Prostate gland (tissue), 2 donors: Measurements from ENCODE around the gene PTRH1. TPM values are rescaled to one million over a fixed set of nuclear protein-coding genes. Genes with fewer than 3 reads are reported as not detected.

Experiments
- DNase-seq: peaks from one replicate; pipeline ENCODE4 v3.0.0-alpha.2; 2019; ENCODE audit warnings: low spot score
- H3K27ac ChIP-seq, 2 donors: fragments of 200-600 bp; sonication (generic); 2 replicates each; pipeline ENCODE4 v1.5.1; 2017 to 2019
- H3K27me3 ChIP-seq: fragments of 200-600 bp; sonication (generic); replicated peaks from 2 replicates; pipeline ENCODE4 v1.5.1; 2019; ENCODE audit not compliant: insufficient read depth
- H3K36me3 ChIP-seq, 2 donors: fragments of 200-600 bp; sonication (generic); 1 replicate in 1 of 2; 2 replicates in 1 of 2; pipeline versions ENCODE4 v1.5.1 to v1.8.1; 2017 to 2019
- H3K4me1 ChIP-seq: fragments of 200-600 bp; sonication (generic); replicated peaks from 2 replicates; pipeline ENCODE4 v1.5.1; 2019
- H3K4me3 ChIP-seq, 2 donors: fragments of 200-600 bp; sonication (generic); 2 replicates each; pipeline ENCODE4 v1.5.1; 2017 to 2019
- H3K9me3 ChIP-seq: fragments of 200-600 bp; sonication (generic); 2 replicates; pipeline ENCODE4 v1.5.1; 2017
- POLR2A ChIP-seq: fragments of 450-650 bp; IDR thresholded peaks from one replicate; pipeline ENCODE4 v1.6.1; 2016; ENCODE audit warnings: antibody characterized with exemption, mild to moderate bottlenecking
- POLR2AphosphoS5 ChIP-seq: sonication (generic); formaldehyde crosslinking; IDR thresholded peaks from one replicate; pipeline ENCODE4 v1.6.1; 2017; ENCODE audit warnings: antibody characterized with exemption
- WGBS: methylation state at CpG from one replicate; pipeline ENCODE4 v1.1.5; 2018; 5-methylcytosine and 5-hydroxymethylcytosine counted together
- intact Hi-C: fragments of 100-400 bp; cut with DNase I; formaldehyde crosslinking; loops from one replicate; pipeline ENCODE4 v1.14.2; 2022
- total RNA-seq, 2 donors: library from RNA; depleted of rRNA; stranded (reverse); fragments of >200 nt; gene quantifications; one replicate each; pipeline ENCODE4 v1.1.0, GENCODE V29; 2016
- TF ChIP-seq, protein P1 (sequence below), 4 experiments: fragments of 200-600 bp in 2 of 4; fragments of 450-650 bp in 2 of 4; sonication (generic) in 2 of 4; IDR thresholded peaks; 1 replicate in 3 of 4; 2 replicates in 1 of 4; pipeline ENCODE4 v1.5.1; 2016 to 2019; ENCODE audit warnings: antibody characterized with exemption in 4 of 4, mild to moderate bottlenecking in 2 of 4, moderate library complexity in 2 of 4

The PTRH1 gene
- total RNA-seq, 2 donors from 2014 or later: 25.4 to 28.6 TPM

DNA sequence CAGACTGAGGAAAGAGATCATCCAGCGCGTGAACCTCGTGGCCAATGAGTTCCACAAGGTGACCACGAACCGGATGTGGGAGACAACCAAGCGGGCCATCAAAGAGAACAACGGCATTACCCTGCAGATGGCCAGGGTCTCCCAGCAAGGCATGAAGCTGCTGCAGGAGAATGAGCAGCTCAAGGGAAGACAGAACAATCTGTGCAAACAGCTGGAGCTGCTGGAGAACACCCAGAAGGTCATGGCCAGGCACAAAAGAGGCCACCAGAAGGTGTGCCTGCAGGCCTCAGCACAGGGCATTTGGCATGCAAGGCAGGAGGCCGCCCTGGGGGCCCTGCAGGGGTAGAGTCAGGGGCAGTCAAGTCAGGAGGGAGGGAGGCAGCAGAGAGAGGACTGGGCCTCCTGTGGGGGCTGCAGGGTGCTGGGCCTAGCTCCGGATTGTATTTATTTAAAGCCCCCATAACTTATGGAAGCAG is 4.2 kb downstream of the PTRH1 start:
- TF ChIP-seq POLR2AphosphoS5: no peak
- TF ChIP-seq, protein P1, sequence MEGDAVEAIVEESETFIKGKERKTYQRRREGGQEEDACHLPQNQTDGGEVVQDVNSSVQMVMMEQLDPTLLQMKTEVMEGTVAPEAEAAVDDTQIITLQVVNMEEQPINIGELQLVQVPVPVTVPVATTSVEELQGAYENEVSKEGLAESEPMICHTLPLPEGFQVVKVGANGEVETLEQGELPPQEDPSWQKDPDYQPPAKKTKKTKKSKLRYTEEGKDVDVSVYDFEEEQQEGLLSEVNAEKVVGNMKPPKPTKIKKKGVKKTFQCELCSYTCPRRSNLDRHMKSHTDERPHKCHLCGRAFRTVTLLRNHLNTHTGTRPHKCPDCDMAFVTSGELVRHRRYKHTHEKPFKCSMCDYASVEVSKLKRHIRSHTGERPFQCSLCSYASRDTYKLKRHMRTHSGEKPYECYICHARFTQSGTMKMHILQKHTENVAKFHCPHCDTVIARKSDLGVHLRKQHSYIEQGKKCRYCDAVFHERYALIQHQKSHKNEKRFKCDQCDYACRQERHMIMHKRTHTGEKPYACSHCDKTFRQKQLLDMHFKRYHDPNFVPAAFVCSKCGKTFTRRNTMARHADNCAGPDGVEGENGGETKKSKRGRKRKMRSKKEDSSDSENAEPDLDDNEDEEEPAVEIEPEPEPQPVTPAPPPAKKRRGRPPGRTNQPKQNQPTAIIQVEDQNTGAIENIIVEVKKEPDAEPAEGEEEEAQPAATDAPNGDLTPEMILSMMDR (IDR thresholded peaks at IDR 0.05): no peak
- no peak for TF ChIP-seq POLR2A
- Histone ChIP-seq H3K36me3 (no peaks in the 10 kb centered on the region), H3K27me3 (no peaks in the 10 kb centered on the region), H3K27ac (no peak overlapping the region), H3K9me3 (no peaks in the 10 kb centered on the region), H3K4me3 (no peak overlapping the region), H3K4me1 (no peaks in the 10 kb centered on the region)
- DNase-seq: no peak
- 79% methylated on average over 9 of the region's 9 CpGs for WGBS
- intact Hi-C loops: no loop called here

DNA sequence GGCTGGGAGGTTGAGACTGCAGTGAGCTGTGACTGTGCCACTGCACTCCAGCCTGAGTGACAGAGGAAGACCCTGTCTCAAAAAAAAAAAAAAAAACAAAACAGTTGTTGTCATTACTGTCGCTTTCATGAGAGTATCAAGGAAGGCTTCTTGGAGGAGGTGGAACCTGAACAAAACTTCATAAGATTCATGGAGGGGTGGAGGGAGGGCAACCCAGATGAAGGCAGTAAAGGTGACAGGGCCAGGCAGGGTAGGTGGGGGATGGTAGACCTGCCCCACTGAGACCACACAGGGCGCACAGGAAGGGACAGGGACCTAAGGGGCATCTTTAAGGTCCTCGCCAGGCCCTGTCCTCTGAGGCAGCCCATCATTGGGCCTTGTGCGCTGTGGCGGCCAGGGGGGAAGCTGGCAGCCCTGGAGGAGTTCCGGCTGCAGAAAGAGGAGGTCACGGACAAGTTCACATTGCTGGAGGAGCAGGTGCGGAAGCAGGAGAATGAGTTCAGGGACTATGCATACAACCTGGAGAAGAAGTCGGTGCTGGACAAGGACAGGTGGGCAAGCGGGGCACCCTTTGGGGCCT is 5.2 kb downstream of the PTRH1 start:
- intact Hi-C loops: no loop called here
- no peak overlapping the region for H3K4me3 ChIP-seq
- H3K36me3 ChIP-seq: no peaks in the 10 kb centered on the region
- H3K4me1 ChIP-seq: no peaks in the 10 kb centered on the region
- H3K27ac ChIP-seq: no peak overlapping the region
- no peaks in the 10 kb centered on the region for H3K9me3 ChIP-seq
- H3K27me3 ChIP-seq: no peaks in the 10 kb centered on the region
- DNase-seq: no peak
- TF ChIP-seq POLR2A: no peak
- no peak for TF ChIP-seq POLR2AphosphoS5
- TF ChIP-seq, protein P1 (IDR thresholded peaks at IDR 0.05): no peak
- WGBS: 91% methylated on average over 10 of the region's 10 CpGs

DNA sequence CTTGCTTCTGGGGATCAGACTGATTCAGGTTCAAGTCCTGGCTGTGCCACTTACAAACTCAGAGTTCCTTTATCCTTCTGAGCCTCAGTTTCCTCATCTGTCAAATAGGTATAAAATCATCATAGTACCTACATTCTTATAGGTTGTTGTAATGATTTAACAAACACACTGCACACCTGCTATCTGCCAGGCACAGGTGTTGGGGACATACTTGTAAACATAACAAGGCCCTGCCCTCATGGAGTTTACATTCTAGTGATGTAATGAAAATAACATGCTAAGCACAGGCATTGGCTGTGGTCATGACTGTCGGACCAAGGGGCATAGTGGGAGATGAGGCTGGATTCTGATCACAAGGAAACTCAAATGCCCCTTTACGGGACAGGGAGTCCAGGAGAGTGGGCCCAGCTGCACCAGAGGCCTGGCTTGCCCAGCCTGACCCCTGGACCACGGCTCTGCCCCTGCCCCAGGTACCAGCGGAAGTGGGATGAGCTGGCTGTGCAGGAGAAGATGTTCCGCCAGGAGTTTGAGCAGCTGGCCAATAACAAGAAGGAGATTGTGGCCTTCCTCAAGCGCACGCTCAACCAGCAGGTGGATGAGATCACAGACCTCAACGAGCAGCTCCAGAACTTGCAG is 6.4 kb downstream of the PTRH1 start:
- 83% methylated on average over 8 of the region's 8 CpGs for WGBS

DNA sequence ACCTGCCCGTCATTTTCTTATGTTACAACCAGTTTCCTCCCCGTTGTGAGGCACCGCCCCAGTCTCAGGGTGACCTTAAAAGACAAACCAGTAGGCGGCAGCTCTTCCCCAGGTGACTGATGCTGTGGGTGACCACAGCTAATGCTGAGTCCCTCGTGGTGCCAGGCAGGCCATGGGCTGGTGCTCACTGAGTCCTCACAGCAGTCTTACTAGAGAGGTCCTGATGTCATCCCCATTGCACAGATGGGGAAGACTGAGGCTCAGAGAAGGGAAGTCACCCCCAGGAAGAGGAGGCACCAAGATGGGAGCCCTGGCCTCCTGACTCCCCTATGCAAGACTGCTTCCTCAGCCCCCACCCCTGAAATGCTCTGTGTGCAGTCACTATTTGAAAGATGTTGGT is 7.7 kb downstream of the PTRH1 start:
- Histone ChIP-seq H3K27me3 (no peaks in the 10 kb centered on the region), H3K36me3 (no peaks in the 10 kb centered on the region), H3K4me1 (no peaks in the 10 kb centered on the region), H3K9me3 (no peaks in the 10 kb centered on the region), H3K27ac (no peak overlapping the region), H3K4me3 (no peak overlapping the region)
- TF ChIP-seq POLR2AphosphoS5 (no peak), POLR2A (no peak)
- TF ChIP-seq, protein P1 (IDR thresholded peaks at IDR 0.05): no peak
- DNase-seq: no peak
- intact Hi-C loops: no loop called here
- 48% methylated on average over 5 of the region's 5 CpGs for WGBS

More for the DNA sequence above, 6.4 kb downstream of the PTRH1 start:
- intact Hi-C loops: no loop called here
- H3K9me3 ChIP-seq: no peaks in the 10 kb centered on the region
- H3K4me1 ChIP-seq: no peaks in the 10 kb centered on the region
- no peaks in the 10 kb centered on the region for H3K36me3 ChIP-seq
- no peaks in the 10 kb centered on the region for H3K27me3 ChIP-seq
- DNase-seq: no peak
- no peak overlapping the region for H3K27ac ChIP-seq
- H3K4me3 ChIP-seq: no peak overlapping the region
- TF ChIP-seq, protein P1 (IDR thresholded peaks at IDR 0.05): no peak
- no peak for TF ChIP-seq POLR2A

DNA sequence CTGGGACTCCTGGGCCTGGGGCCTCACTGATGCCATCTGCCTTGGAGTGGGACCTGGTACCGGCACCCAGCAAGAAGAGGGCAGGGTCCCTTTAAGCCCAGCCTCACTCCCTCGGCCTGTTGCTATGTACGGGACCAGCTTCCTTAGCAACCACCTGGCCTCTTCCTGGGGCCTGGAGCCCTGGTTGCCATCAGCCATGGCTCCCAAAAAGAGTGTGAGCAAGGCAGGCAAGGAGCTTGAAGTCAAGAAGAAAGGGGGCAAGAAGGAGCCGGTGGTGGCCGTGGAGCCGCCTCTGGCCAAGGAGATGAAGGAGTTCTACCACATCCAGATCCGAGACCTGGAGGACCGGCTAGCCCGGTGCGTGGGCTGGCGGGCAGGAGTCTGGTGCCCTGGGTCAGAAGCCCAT is 8.6 kb downstream of the PTRH1 start, which contains the start of gene CFAP157:
CFAP157 (plus strand) TSS at position 153 of the 406 bp plus-strand sequence; CDS start at position 197, 44 bp downstream.
- Histone ChIP-seq H3K4me3 (no peak within 1 kb of the TSS), H3K36me3 (no peaks in the 10 kb centered on the region), H3K9me3 (no peaks in the 10 kb centered on the region), H3K27me3 (no peaks in the 10 kb centered on the region), H3K27ac (no peak within 1 kb of the TSS), H3K4me1 (no peaks in the 10 kb centered on the region)
- 67% methylated on average over 9 of the region's 11 CpGs for WGBS
- no peak for DNase-seq
- intact Hi-C loops: no loop called here
- TF ChIP-seq POLR2AphosphoS5 (no peak), POLR2A (no peak)
- TF ChIP-seq, protein P1 (IDR thresholded peaks at IDR 0.05): no peak
